GM21515 (cell line): ENCODE measurements around the gene VIL1.
A peak's percentile ranks its signal among the peaks of the same experiment; 100 is the strongest.

ENCODE experiments used
- ATAC-seq: cut with Tn5 transposase; IDR thresholded peaks from one replicate; pipeline ENCODE4 v1.9.1; 2021; ENCODE audit not compliant: unreplicated experiment

Gene VIL1

GRCh38 chr2:218394298-218395089 lies 24.4 kb upstream of the VIL1 start:
- no peak for ATAC-seq

GRCh38 chr2:218395090-218395444 lies 23.9 kb upstream of the VIL1 start:
- no peak for ATAC-seq

GRCh38 chr2:218395456-218395825 lies 23.5 kb upstream of the VIL1 start:
- no peak for ATAC-seq

GRCh38 chr2:218395826-218396687 lies 22.9 kb upstream of the VIL1 start:
- peak; percentile 48 for ATAC-seq

GRCh38 chr2:218396688-218397462 lies 22.0 kb upstream of the VIL1 start:
- no peak for ATAC-seq

GRCh38 chr2:218397463-218397819 lies 21.5 kb upstream of the VIL1 start:
- no peak for ATAC-seq

GRCh38 chr2:218397820-218398436 lies 21.0 kb upstream of the VIL1 start:
- peak; percentile 16 for ATAC-seq

GRCh38 chr2:218398437-218399390 lies 20.2 kb upstream of the VIL1 start:
- peak; percentile 22 for ATAC-seq

GRCh38 chr2:218399391-218400166 lies 19.3 kb upstream of the VIL1 start, which contains the start of gene CTDSP1:
CTDSP1 (plus strand) TSS chr2:218399868; CDS start chr2:218400091, 223 bp downstream.
- ATAC-seq, result peak; percentile 37

GRCh38 chr2:218400167-218400929 lies 18.6 kb upstream of the VIL1 start:
- ATAC-seq, result no peak

GRCh38 chr2:218400930-218401881 lies 17.7 kb upstream of the VIL1 start:
- ATAC-seq, result no peak

GRCh38 chr2:218401890-218402289 lies 17.0 kb upstream of the VIL1 start:
- no peak for ATAC-seq

GRCh38 chr2:218402491-218402901 lies 16.4 kb upstream of the VIL1 start:
- ATAC-seq, result no peak

GRCh38 chr2:218402911-218403411 lies 16.0 kb upstream of the VIL1 start:
- ATAC-seq, result no peak

- ATAC-seq, result no peak
Observed at GRCh38 chr2:218403810-218404209, 15.1 kb upstream of the VIL1 start.

- no peak for ATAC-seq
Observed at GRCh38 chr2:218404351-218405085, 14.4 kb upstream of the VIL1 start.
